Measurements from ENCODE around the gene CDK6. TPM values are rescaled to one million over a fixed set of nuclear protein-coding genes. Genes with fewer than 3 reads are reported as not detected.

The CDK6 gene
- total RNA-seq, 3 donors from 2014 or later (not counting 1 experiment from before 2014, with no cell fraction given) = 41.1 to 46.3 (median 45.1) TPM

DNA sequence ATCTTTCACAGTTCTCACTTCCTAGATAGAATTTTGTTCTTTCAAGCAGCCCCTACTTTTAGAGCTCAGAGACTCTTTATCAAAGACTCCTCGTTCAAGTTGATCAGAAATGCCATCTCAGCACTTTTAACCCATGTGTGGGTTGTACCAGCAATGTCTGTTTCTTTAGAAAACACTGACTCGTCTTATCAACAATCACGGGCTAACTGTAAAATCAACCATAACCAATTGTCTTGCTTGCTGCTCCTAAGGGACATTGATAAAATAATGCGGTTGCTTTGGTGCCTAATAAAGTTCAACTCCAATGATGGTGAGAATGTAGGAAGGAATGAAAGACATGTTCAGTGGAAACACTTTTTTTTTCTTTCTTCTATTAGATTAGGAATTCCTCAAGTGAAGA lies 12.9 kb upstream of the CDK6 start:
- Histone ChIP-seq H3K4me1 (ENCODE audit: control insufficient read depth, insufficient read depth, low read length) (no peaks in the 10 kb centered on the region), H3K9me3 (ENCODE audit: control insufficient read depth, insufficient read depth, low read length) (no peaks in the 10 kb centered on the region), H3K27me3 (ENCODE audit: control insufficient read depth, insufficient read depth, low read length) (no peaks in the 10 kb centered on the region), H3K27ac (ENCODE audit: low read length) (no peak overlapping the region), H3K4me3 (ENCODE audit: low read length) (no peak overlapping the region), H3K36me3 (ENCODE audit: control insufficient read depth, insufficient read depth, low read length) (no peaks in the 10 kb centered on the region)
- intact Hi-C loops (cut with micrococcal nuclease) = no loop called here
- Mint-ChIP-seq H3K4me1 (no peaks in the 10 kb centered on the region), H3K36me3 (no peaks in the 10 kb centered on the region), H3K4me3 (no peak overlapping the region), H3K27me3 (ENCODE audit: low read depth in 2 of 2) (peaks cover 4 to 9% of the 10 kb centered on the region in 2 donors), H3K9me3 (no peaks in the 10 kb centered on the region), H3K27ac (no peak overlapping the region)
- TF ChIP-seq, protein P1, sequence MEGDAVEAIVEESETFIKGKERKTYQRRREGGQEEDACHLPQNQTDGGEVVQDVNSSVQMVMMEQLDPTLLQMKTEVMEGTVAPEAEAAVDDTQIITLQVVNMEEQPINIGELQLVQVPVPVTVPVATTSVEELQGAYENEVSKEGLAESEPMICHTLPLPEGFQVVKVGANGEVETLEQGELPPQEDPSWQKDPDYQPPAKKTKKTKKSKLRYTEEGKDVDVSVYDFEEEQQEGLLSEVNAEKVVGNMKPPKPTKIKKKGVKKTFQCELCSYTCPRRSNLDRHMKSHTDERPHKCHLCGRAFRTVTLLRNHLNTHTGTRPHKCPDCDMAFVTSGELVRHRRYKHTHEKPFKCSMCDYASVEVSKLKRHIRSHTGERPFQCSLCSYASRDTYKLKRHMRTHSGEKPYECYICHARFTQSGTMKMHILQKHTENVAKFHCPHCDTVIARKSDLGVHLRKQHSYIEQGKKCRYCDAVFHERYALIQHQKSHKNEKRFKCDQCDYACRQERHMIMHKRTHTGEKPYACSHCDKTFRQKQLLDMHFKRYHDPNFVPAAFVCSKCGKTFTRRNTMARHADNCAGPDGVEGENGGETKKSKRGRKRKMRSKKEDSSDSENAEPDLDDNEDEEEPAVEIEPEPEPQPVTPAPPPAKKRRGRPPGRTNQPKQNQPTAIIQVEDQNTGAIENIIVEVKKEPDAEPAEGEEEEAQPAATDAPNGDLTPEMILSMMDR (IDR thresholded peaks at IDR 0.05) = no peak
- DNase-seq = no peak
- 80% methylated on average over 2 of the region's 4 CpGs for WGBS (ENCODE audit: insufficient coverage)
- ATAC-seq = no peak

DNA sequence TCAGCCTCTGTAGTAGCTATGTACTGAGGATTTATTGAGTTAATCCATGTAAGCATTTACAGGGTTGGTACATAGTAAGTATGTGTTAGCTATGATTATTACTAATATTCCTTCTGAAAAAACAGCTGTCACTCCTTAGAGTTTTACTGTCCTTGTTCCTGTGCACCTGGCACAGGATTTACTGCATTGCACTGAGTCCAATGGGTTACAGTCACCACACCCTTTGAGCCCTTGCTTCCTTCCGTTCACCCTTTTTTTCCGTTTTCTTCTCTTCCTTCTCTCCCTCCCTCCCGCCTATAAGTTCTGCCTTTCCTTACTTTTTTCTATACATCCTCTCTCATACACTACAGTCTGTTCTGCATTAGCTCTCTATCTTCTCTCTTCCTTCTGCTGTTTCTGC lies 12.5 kb upstream of the CDK6 start:
- TF ChIP-seq, protein P1 (IDR thresholded peaks at IDR 0.05) = no peak
- H3K4me3 ChIP-seq (ENCODE audit: low read length) = no peak overlapping the region
- no peaks in the 10 kb centered on the region for H3K4me1 Mint-ChIP-seq
- ATAC-seq = no peak
- H3K9me3 Mint-ChIP-seq = no peaks in the 10 kb centered on the region
- no peak overlapping the region for H3K4me3 Mint-ChIP-seq
- no peak overlapping the region for H3K27ac ChIP-seq (ENCODE audit: low read length)
- no peaks in the 10 kb centered on the region for H3K9me3 ChIP-seq (ENCODE audit: control insufficient read depth, insufficient read depth, low read length)
- no peaks in the 10 kb centered on the region for H3K27me3 ChIP-seq (ENCODE audit: control insufficient read depth, insufficient read depth, low read length)
- WGBS (ENCODE audit: insufficient coverage) = 94% methylated on average over 3 of the region's 3 CpGs
- H3K36me3 ChIP-seq (ENCODE audit: control insufficient read depth, insufficient read depth, low read length) = no peaks in the 10 kb centered on the region
- no peaks in the 10 kb centered on the region for H3K4me1 ChIP-seq (ENCODE audit: control insufficient read depth, insufficient read depth, low read length)
- intact Hi-C loops (cut with micrococcal nuclease) = no loop called here
- peaks cover 6 to 7% of the 10 kb centered on the region in 2 donors for H3K27me3 Mint-ChIP-seq (ENCODE audit: low read depth in 2 of 2)
- no peak for DNase-seq
- H3K27ac Mint-ChIP-seq = no peak overlapping the region
- H3K36me3 Mint-ChIP-seq = no peaks in the 10 kb centered on the region

DNA sequence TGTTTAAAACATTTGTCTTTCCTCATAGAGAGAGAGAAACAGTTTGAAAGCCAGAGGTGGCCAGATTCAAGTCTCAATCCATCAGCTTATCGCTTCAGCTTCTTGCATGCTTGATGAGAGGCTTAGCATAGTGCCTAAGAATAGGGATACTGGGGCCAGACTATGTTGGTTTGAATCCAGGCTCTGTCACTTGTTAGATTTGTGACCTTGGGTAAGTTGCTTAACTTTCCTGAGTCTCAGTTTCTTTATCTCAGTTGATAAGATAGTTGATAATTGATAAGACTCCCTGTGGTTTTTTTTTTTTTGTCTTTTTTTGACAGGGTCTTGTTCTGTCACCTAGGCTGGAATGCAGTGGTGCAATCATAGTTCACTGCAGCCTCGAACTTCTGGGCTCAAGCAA lies 12.1 kb upstream of the CDK6 start:
- Mint-ChIP-seq H3K27ac (no peak overlapping the region), H3K27me3 (ENCODE audit: low read depth in 2 of 2) (peaks cover 6 to 7% of the 10 kb centered on the region in 2 donors), H3K4me1 (no peaks in the 10 kb centered on the region), H3K36me3 (no peaks in the 10 kb centered on the region), H3K4me3 (no peak overlapping the region), H3K9me3 (no peaks in the 10 kb centered on the region)
- TF ChIP-seq, protein P1 (IDR thresholded peaks at IDR 0.05) = no peak
- intact Hi-C loops (cut with micrococcal nuclease) = no loop called here
- Histone ChIP-seq H3K4me1 (ENCODE audit: control insufficient read depth, insufficient read depth, low read length) (no peaks in the 10 kb centered on the region), H3K27me3 (ENCODE audit: control insufficient read depth, insufficient read depth, low read length) (no peaks in the 10 kb centered on the region), H3K36me3 (ENCODE audit: control insufficient read depth, insufficient read depth, low read length) (no peaks in the 10 kb centered on the region), H3K4me3 (ENCODE audit: low read length) (no peak overlapping the region), H3K9me3 (ENCODE audit: control insufficient read depth, insufficient read depth, low read length) (no peaks in the 10 kb centered on the region), H3K27ac (ENCODE audit: low read length) (no peak overlapping the region)
- 97% methylated on average over 2 of the region's 2 CpGs for WGBS (ENCODE audit: insufficient coverage)
- DNase-seq (no peak), ATAC-seq (no peak)

DNA sequence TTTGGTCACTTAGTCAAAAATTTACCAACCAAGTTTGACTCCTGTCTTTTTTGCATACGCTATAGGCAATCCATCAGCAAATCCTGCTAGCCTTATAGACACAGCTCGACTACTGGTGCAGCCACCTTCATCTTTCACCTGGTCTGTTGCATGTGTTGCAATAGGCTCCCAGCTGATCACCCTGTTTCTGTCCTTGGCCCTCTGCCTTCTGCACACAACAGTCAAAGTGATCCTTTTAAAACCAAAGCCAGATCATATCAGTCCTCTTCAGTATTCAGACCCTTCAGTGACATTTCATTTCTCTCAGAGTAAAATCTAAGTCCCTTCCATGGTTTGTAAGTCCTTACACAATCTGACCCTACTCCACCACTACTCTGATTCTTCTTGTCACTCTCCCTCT lies 10.9 kb upstream of the CDK6 start:
- H3K4me1 ChIP-seq (ENCODE audit: control insufficient read depth, insufficient read depth, low read length) = no peaks in the 10 kb centered on the region
- Mint-ChIP-seq H3K27ac (no peak overlapping the region), H3K4me3 (no peak overlapping the region), H3K27me3 (ENCODE audit: low read depth in 2 of 2) (peaks cover 6 to 7% of the 10 kb centered on the region in 2 donors), H3K9me3 (no peaks in the 10 kb centered on the region), H3K4me1 (no peaks in the 10 kb centered on the region), H3K36me3 (no peaks in the 10 kb centered on the region)
- TF ChIP-seq, protein P1 (IDR thresholded peaks at IDR 0.05) = no peak
- no peak overlapping the region for H3K27ac ChIP-seq (ENCODE audit: low read length)
- WGBS (ENCODE audit: insufficient coverage) = 85% methylated on average over 2 of the region's 2 CpGs
- DNase-seq (no peak), ATAC-seq (no peak)
- intact Hi-C loops (cut with micrococcal nuclease) = no loop called here
- no peaks in the 10 kb centered on the region for H3K9me3 ChIP-seq (ENCODE audit: control insufficient read depth, insufficient read depth, low read length)
- H3K4me3 ChIP-seq (ENCODE audit: low read length) = no peak overlapping the region
- H3K27me3 ChIP-seq (ENCODE audit: control insufficient read depth, insufficient read depth, low read length) = no peaks in the 10 kb centered on the region
- H3K36me3 ChIP-seq (ENCODE audit: control insufficient read depth, insufficient read depth, low read length) = no peaks in the 10 kb centered on the region
